HG03045 (cell line): ENCODE results near the gene SLC27A1.
A peak's percentile ranks its signal among the peaks of the same experiment; 100 is the strongest.

Experiments
- ATAC-seq: cut with Tn5 transposase; IDR thresholded peaks from one replicate; pipeline ENCODE4 v1.9.1; 2021; ENCODE audit warnings: mild to moderate bottlenecking, moderate library complexity; ENCODE audit not compliant: unreplicated experiment

The SLC27A1 gene

GRCh38 chr19:17470068-17470841 lies at the start of gene SLC27A1:
Gene SLC27A1, plus strand, starts transcription at chr19:17470524. Its CDS starts 17 bp downstream, at chr19:17470541.
- peak; percentile 81 for ATAC-seq

DNA sequence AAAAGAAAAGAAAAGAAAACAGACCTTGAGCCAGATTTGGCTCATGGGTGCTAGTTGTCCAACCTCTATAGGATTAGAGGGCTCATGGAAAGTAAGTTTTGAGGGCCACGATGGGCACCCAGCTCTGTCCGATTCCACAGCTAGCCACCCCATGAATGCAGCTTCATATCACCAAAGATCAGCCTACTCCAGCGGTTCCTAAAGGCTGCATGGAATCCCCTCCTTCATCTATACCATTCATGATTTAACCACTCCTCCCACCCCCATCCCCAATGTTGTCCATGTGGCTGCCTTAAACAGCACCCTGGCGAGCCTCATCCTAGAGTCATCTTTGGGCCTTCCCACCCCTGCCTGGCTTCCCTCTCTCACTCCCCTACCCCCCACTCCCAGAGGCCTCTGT lies 48.4 kb upstream of the SLC27A1 start:
- ATAC-seq: no peak

DNA sequence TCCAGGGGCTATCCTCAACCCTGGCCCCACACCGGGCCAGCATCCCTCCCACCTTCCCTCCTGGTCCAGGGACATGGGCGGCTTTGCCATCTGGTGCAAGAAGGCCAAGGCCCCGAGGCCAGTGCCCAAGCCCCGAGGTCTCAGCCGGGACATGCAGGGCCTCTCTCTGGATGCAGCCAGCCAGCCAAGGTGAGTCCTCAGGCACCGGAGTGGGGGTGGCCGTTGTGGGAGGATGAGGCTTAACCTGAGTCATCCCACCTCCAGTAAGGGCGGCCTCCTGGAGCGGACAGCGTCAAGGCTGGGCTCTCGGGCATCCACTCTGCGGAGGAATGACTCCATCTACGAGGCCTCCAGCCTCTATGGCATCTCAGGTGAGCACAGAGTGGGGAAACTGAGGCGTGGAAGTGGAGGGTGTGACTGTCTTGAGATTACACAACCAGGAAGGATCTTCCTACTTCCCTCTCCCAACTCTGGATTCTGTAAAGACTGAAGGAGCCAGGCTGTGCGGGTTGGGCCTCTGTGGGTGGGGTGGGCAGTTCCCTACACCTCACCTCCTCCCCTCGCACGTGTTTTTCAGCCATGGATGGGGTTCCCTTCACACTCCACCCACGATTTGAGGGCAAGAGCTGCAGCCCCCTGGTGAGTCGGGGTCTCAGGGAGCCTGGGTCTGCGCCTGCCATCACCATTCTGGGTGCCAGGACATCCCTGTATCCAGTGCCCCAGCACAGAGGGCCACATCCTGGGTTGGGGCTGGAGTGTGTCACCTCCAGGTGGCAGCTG lies 46.7 kb upstream of the SLC27A1 start:
- ATAC-seq: no peak

DNA sequence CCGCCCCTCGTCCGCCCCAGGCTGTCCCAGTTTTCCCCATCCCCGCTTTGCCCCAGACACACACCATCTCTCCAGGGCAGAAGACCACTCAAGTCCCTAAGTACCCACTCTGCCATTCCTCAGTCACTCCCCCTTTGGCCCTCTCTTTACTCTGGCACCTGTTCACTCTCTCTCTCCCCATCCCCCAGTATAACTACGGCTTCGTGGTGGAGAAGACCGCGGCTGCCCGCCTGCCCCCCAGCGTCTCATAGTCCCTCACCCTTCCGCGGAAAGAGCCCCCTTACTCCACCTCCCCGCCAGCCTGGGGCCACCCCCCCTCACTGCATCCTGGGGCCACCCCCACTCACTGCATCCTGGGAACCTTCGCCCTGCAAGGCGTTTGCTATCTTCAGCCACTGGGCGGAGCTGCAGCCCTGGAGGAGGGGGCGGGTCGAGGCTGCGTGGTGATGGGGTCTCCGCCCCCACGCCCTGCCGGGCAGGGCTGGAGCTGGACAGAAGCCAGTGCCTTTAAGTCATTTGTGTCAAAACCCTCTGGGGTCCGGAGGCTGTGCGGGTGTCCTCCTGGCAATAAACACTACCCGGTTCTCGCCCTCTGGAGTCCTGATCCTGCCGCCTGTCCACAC lies 45.5 kb upstream of the SLC27A1 start:
- ATAC-seq: no peak

DNA sequence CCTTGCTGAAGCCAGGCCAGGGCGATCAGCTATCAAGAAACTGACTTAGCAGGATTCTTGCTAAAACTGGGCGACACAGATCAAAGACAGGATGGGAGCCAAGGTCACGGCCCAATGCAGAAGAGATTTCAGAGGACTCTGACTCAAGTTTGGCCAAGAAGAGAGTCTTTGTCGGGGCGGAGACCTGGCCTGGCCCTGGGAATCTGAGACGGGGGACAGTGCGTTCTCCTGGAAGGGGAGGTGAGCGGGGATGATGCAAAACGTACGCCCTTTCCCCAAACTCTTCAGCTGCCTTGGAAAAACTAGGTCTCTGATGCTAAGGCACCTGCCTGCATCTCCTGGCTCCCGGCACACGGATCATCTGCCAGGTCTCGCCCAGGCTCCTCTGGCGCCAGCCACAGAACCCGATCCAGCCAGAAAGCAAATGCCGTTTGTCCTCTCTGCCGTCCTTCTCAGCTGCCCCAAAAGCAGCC lies 40.6 kb upstream of the SLC27A1 start:
- no peak for ATAC-seq

- ATAC-seq: no peak
Measured at GRCh38 chr19:17431417-17431816, 38.9 kb upstream of the SLC27A1 start.

GRCh38 chr19:17435218-17435617 lies 35.1 kb upstream of the SLC27A1 start:
- no peak for ATAC-seq

- ATAC-seq: no peak
Measured at GRCh38 chr19:17436094-17436873, 34.0 kb upstream of the SLC27A1 start.

DNA sequence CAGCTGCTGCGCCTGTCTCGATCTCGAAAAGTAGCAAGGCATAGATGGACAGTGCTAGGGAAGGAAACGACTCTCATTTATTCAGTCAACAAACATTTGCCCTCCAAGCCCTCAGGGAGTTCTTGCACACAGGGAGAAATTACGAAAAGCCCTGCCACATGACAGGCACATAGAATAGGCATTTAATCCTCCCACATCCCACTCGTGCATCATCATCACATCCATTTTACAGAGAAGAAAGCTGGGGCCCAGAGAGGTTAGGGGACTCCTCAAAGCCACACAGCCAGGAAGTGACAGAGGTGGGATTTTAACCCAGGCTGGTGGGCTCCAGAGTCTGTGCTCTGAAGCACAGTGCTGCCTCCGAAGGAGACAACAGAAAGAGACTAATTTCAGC lies 33.5 kb upstream of the SLC27A1 start:
- no peak for ATAC-seq

DNA sequence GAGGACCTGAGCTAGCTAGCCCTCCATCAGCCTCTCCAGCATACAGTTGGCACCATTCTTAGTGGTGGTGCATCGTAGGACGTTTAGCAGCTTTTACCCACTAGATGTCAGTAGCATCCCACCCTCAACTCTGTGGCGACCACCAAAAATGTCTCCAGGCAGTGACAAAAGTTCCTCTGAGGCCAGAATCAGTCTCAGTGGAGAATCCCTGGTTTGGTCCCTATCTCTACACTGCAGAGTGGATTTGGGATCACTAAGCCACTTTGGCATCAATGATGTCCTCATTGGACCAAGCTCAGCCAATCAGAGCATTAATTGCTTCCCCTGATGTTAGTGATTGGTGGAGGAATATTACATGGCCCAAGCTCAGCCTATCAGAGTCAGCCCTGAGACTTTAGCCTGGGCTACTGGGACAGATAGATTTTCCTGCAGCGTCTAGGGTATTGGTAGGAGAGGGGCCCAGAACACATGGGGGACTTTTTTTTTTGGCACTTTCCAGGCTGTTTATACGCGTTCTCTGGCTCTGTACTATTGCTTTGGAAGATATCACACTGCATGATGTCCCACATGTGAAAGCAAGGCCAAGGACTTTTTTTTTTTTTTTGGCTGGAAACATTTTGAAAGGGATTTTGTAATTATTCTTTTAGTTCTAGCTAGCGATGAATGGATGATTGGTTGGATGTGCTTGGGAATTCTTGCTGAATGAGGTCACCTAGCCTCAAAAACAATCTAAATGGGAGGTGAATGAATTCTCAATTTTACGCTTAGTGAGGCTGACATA lies 28.9 kb upstream of the SLC27A1 start:
- no peak for ATAC-seq

- no peak for ATAC-seq
Measured at GRCh38 chr19:17445526-17446165, 24.7 kb upstream of the SLC27A1 start.

DNA sequence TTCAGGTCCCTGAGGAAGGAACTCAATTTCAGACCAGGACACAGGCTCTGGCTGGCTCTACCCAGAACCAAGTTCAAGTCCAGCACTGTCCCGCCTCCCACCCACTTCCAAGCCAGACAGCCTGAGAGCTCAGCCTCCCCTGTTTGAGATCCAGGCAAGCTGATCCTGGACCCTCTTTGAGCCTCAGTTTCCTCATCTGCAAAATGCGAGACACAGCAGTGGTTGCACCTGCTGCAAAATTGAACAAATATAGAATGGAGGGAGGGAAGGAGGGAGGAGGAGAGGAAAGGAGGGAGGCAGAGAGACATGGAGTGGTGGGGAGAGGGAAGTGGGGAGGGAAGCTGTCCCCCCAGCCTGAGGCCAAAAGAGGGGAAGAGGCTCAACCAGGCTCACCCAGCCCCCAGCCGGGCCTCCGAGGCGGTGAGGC lies 22.6 kb upstream of the SLC27A1 start:
- no peak for ATAC-seq

DNA sequence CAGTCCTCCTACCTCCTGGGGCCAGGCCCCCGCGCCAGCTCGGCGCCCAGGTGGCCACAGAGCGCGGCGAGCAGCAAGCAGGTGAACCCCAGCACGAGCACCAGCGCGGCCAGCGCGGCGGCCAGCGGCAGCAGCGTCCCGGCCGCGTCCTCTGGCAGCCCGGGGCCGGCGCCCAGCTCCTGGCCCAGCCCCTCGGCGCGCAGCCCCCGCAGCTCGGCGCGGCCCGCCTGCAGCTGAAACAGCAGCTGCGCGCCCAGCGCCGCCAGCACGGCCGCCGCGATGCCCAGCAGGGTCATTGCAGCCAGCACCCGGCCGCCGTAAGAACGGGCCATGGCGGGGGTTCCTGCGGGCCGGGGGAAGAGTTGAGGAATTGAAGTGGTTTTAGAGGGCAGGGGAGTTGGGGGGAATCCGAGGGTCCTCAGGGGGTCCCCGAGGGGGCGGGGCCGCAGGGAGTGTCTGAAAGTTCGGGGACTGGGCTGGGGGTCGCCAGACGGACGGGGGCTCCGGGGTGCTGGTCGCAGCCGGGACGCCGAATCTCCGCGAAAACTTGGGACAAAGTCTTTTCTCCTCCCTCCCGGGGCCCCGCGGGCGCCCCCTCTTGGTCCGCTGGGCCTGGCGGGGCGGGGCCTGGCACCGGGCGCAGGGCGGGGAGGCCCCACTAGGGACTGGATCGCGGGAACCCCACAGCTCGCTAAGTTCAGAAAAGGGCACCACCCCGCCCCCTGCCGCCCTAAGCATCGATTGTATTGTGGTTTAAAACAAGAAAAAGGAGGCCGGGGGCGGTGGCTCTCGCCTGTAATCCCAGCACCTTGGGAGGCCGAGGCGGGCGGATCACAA lies 22.0 kb upstream of the SLC27A1 start, which contains the start of gene TMEM221:
TMEM221 (minus strand) TSS at position 538 of the 837 bp plus-strand sequence; CDS start at position 332, 206 bp downstream.
- ATAC-seq: no peak

DNA sequence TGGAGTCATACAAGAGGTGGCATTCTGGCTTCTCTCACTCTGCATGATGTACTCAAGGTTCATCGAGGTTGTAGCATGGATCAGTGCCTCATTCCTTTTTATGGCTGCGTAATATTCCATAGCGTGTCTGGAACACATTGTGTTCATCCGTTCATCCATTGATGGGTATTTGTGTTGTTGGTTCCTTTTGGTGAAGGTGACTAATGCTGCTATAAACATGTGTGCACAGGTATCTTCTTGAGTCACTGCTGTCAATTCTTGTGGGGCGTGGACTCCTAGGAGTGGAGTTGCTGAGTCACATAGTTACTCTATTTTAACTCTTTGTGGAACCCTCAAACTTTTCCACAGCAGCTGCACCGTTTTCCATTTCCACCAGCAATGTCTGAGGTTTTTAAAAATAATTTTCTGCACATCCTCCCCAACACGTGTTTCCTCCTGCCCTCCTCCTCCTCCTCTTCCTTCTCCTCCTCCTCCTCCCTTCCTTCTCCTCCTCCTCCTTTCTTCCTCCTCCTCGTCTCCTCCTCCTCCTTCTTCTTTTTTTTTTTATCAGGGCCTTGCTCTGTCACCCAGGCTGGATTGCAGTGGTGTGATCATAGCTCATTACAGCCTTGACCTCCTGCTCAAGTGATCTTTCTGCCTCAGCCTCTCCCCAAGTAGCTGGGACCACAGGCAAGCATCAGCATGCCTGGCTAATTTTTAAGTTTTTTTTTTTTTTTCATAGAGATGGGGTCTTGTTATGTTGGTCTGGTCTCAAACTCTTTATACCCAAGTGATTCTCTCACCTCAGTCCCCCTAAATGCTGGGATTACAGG lies 19.9 kb upstream of the SLC27A1 start:
- ATAC-seq: no peak

- ATAC-seq: no peak
Measured at GRCh38 chr19:17451820-17452219, 18.5 kb upstream of the SLC27A1 start.

GRCh38 chr19:17454576-17455071 lies 15.7 kb upstream of the SLC27A1 start:
- ATAC-seq: no peak

DNA sequence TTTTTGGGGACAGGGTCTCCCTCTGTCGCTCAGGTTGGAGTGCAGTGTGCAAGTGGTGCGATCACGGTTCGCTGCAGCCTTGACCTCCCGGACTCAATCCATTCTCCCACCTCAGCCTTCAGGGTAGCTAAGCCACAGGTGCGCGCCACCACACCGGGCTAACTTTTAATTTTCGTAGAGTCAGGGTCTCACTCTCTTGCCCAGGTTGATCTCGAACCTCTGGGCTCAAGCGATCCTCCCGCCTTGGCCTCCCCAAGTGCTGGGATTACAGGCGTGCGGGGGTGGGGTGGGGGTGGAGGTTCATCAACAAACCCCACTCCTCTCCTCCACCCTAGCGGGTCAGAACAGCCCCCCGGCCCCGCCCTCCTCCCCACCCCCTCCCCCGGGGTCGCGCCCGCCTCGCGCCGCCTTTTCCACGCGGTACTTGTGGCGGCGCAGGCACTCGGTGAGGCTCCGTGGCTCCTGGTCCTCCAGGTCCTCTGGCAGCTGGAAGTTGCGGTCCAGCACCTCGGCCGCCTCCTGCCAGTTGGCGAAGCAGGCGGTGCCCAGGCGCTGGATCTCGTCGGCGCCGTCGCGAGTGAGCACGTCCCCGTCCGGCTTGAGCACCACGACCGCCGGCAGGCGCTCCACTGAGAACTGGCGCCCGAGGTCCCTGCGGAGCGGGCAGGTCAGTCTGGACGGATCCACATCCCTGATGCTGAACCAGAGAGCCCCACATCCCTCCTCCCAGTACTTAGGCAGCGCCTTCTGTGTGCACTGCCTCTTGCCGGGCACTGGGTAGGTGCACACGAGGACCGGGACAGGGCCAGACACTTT lies 14.8 kb upstream of the SLC27A1 start:
- ATAC-seq: no peak
